Measurements from ENCODE around the gene RNF144B. TPM values are rescaled to one million over a fixed set of nuclear protein-coding genes. Genes with fewer than 3 reads are reported as not detected.
A peak's percentile ranks its signal among the peaks of the same experiment; 100 is the strongest.

The RNF144B gene
- total and polyA plus RNA-seq, 2 of the 8 experiments (the other 6 are each of a cell fraction or from before 2014, with no cell fraction given), result 1.8 to 11.2 TPM

- Histone ChIP-seq H4K5ac (ENCODE audit: insufficient read length, low read depth, low read length) (no peak overlapping the region), H3K36me3 (ENCODE audit: control insufficient read depth in 2 of 4, insufficient read depth in 4 of 4, low read length in 3 of 4) (no peaks in the 10 kb centered on the region), H3K27me3 (replicated peaks in 1 of 4; ENCODE audit: control insufficient read depth in 3 of 4, extremely low read depth in 1 of 4, insufficient read depth in 3 of 4, low read length in 3 of 4) (no peaks in the 10 kb centered on the region), H4K8ac (ENCODE audit: extremely low read depth, insufficient read depth, low read length) (no peak overlapping the region), H2BK120ac (replicated peaks; ENCODE audit: low read depth, low read length) (no peak overlapping the region), H3K23me2 (ENCODE audit: low read depth, low read length) (no peaks in the 10 kb centered on the region), H2BK5ac (ENCODE audit: low read depth, low read length) (no peak overlapping the region), H3K27ac (ENCODE audit: low read depth, low read length) (no peak overlapping the region), H3K79me1 (ENCODE audit: low read depth, low read length) (no peaks in the 10 kb centered on the region), H3K4me3 (ENCODE audit: extremely low read depth in 1 of 4, insufficient read depth in 2 of 4, low read depth in 3 of 4, low read length in 4 of 4) (no peak overlapping the region), H3K56ac (replicated peaks; ENCODE audit: insufficient read length, low read depth, low read length) (no peak overlapping the region), H2AFZ (ENCODE audit: low read length) (no peak overlapping the region), H4K20me1 (replicated peaks in 1 of 2; ENCODE audit: control insufficient read depth in 1 of 2, insufficient read depth in 2 of 2, low read length in 2 of 2) (no peaks in the 10 kb centered on the region), H2BK12ac (ENCODE audit: low read depth, low read length) (no peak overlapping the region), H3K4me2 (ENCODE audit: insufficient read depth in 1 of 2, low read depth in 2 of 2, low read length in 2 of 2) (no peak overlapping the region), H3K79me2 (ENCODE audit: control insufficient read depth in 1 of 2, insufficient read depth in 2 of 2, low read length in 2 of 2) (no peaks in the 10 kb centered on the region), H2BK20ac (ENCODE audit: low read length) (no peak overlapping the region), H3K4me1 (replicated peaks in 1 of 4; ENCODE audit: control insufficient read depth in 3 of 4, insufficient read depth in 4 of 4, low read length in 3 of 4) (peaks cover 0 to 4% (median 1%) of the 10 kb centered on the region in 4 experiments; a peak in 1 of 7 replicates), H3K9me3 (ENCODE audit: insufficient read depth in 2 of 2, low read depth in 1 of 2, low read length in 1 of 2) (no peaks in the 10 kb centered on the region), H3K18ac (ENCODE audit: extremely low read depth, low read length) (no peak overlapping the region), H4K91ac (replicated peaks; ENCODE audit: insufficient read length, low read length) (no peak overlapping the region), H3K23ac (ENCODE audit: insufficient read length) (no peak overlapping the region), H2AK5ac (ENCODE audit: low read depth, low read length) (no peak overlapping the region), H3K9ac (replicated peaks in 1 of 4; ENCODE audit: extremely low read depth in 1 of 4, low read depth in 3 of 4, low read length in 3 of 4) (no peak overlapping the region), H2BK15ac (ENCODE audit: low read length) (no peak overlapping the region), H3K4ac (replicated peaks; ENCODE audit: insufficient read length, low read depth, low read length) (no peak overlapping the region), H3K14ac (ENCODE audit: insufficient read length) (no peak overlapping the region)
- WGBS, 2 experiments (ENCODE audit: extremely low coverage in 1 of 2, insufficient coverage in 1 of 2, insufficient read length in 1 of 2, insufficient replicate concordance in 2 of 2, low coverage in 1 of 2, low lambda C conversion rate in 2 of 2, missing lambda C conversion rate in 1 of 2), result 85% methylated on average over 3 of the region's 3 CpGs; no CpG with 5 or more reads in 1 of the 2 experiments
- ChIA-PET POLR2A (ENCODE audit: partially characterized antibody) (no interaction called here), CTCF (ENCODE audit: partially characterized antibody) (interaction anchor here (1.6 kb wide), 1 partner anchor 24 kb away, joined by 4 read pairs; no protein-coding TSS in a partner anchor)
- FAIRE-seq (peak; percentile 58), DNase-seq (ENCODE audit: low read depth in 1 of 2, low spot score in 2 of 2) (no peak)
- no peak for TF ChIP-seq CHD1 (IDR thresholded peaks at IDR 0.05; ENCODE audit: low read depth, low read length)
- TF ChIP-seq HDAC2 (IDR thresholded peaks at IDR 0.05; ENCODE audit: borderline replicate concordance in 1 of 2, low read depth in 2 of 2, low read length in 2 of 2), result no peak
- no peak for TF ChIP-seq ASH2L (IDR thresholded peaks at IDR 0.05; ENCODE audit: low read length)
- TF ChIP-seq MAX (IDR thresholded peaks at IDR 0.05), result no peak
Observed at GRCh38 chr6:18423426-18423825, 36.3 kb downstream of the RNF144B start.

Data from H1 (cell line).